ENCODE data around the gene PRELP. TPM values are rescaled to one million over a fixed set of nuclear protein-coding genes. Genes with fewer than 3 reads are reported as not detected.

The PRELP gene
- total RNA-seq (2022; extraction: Qiagen RNA extraction; ENCODE audit: low read depth) = not detected in 5 replicates

DNA sequence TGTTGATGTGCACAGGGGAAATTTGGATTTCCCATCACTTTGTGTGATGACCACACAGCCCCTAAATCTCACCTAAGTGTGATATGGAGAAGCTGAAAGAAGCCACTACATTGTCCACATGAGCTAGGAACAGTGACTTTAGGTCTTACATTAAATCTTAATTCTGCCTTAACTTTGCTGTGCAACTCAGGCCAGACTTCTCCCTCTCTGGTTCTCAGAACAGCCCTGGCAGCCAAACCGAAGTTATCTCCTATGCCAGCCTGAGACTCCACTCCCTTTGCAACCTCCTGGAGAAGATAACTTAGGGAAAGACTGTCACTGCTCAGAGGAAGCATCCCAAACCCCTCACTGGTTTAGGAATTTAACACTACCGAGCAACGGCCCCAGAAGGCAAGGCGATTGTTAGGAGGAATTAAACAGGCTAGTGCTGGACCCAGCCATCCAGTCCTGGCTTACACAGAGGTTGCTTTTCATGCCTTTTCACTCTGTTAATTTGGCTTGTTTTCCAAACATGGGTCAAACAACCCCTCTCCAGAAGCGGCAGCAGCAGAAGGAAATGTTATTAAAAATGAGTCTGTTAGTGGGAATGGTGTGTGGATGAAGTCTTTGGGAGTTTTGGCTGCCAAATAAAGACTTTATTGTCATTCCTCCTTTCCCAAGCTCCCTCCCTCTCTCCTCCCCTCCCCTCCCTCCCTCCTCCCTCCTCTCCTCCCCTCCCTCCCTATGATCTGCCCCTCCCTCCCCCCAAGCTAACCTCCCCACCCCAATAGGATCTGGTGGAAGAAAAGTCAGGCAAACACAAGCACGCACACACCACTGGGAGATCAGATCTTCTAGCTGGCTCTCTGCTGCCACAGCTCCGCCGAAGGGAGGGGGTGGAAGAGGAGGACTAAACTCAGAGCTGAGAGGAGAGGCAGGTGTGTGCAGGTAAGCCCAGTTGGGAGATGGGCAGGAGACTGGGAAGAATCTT is at the start of gene PRELP:
Gene PRELP, plus strand, starts transcription at position 795 of the 970 bp plus-strand sequence. CDS start 7,379 bp downstream, outside the sequence.

DNA sequence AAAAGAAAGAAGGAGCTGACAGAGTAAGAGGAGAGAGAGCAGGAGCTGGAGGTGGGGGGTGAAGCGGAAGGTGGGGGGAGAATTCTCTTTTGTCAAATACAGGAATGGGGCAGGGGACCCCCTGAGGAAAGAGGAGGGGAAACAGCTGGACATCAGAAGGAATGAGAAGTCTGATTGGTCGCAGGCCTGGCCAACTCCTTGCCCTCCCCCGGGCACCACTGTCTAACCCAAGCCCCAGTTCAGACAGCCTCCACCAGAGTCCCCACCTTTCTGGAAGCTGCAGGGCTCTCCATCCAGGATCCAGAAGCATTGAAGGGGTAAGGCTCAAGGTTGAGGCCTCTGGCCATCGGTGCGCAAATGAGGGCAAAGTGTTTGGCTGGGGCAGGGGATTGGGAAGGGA is 18.3 kb downstream of the PRELP start, which contains the start of gene OPTC:
Gene OPTC, plus strand, starts transcription at position 253 of the 400 bp plus-strand sequence. CDS start 1,853 bp downstream, outside the sequence.

Other genes with a start within 250 kb of the PRELP start
- gene CHIT1, start 246.1 kb upstream of the PRELP start, total RNA-seq (2022; extraction: Qiagen RNA extraction; ENCODE audit: low read depth) = not detected in 5 replicates
- 10.8 to 14.6 TPM (median 14.5 TPM) in 5 replicates for gene BTG2, start 170.3 kb upstream of the PRELP start, total RNA-seq (2022; extraction: Qiagen RNA extraction; ENCODE audit: low read depth)
- gene FMOD, start 124.7 kb upstream of the PRELP start, total RNA-seq (2022; extraction: Qiagen RNA extraction; ENCODE audit: low read depth) = 0.09 to 0.10 TPM in 2 of 5 replicates, not detected in the others
- not detected in 5 replicates for gene OPTC, start 18.3 kb downstream of the PRELP start, total RNA-seq (2022; extraction: Qiagen RNA extraction; ENCODE audit: low read depth)
- 10.1 to 17.9 TPM (median 17.0 TPM) in 5 replicates for gene ATP2B4, start 151.0 kb downstream of the PRELP start, total RNA-seq (2022; extraction: Qiagen RNA extraction; ENCODE audit: low read depth)